GM12872 (cell line): Measurements from ENCODE around the gene OR10R2.

Experiments
- TF ChIP-seq, protein P1 (sequence below): IDR thresholded peaks from 3 replicates; pipeline ENCODE4 v1.5.1; 2011; ENCODE audit warnings: low read depth, mild to moderate bottlenecking, low read length, moderate library complexity; ENCODE audit not compliant: insufficient read depth

OR10R2 gene, protein sequence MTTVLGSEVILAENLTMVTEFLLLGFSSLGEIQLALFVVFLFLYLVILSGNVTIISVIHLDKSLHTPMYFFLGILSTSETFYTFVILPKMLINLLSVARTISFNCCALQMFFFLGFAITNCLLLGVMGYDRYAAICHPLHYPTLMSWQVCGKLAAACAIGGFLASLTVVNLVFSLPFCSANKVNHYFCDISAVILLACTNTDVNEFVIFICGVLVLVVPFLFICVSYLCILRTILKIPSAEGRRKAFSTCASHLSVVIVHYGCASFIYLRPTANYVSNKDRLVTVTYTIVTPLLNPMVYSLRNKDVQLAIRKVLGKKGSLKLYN

DNA sequence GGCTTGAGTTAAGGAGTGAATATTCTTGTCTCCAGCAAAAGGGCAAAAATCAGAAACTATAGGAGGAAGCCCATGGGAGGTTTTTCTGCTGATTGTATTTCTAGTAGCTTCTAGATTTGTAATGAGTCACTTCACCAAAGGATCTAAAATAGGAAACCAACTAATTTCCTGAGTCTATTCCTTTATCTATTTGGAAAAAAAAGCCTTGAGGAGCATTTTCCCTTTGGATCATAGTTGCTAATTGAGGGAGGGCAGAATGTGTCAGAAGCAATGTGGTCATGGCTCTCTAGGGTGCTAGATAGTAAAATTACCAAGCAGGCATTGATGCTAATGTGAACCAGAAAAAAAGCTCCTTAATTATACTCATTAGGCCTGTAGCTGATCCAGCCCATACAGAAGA is at the start of gene OR10R2:
OR10R2 (plus strand) TSS at position 301 of the 400 bp plus-strand sequence. CDS start 106 bp downstream, outside the sequence.
- TF ChIP-seq, protein P1, sequence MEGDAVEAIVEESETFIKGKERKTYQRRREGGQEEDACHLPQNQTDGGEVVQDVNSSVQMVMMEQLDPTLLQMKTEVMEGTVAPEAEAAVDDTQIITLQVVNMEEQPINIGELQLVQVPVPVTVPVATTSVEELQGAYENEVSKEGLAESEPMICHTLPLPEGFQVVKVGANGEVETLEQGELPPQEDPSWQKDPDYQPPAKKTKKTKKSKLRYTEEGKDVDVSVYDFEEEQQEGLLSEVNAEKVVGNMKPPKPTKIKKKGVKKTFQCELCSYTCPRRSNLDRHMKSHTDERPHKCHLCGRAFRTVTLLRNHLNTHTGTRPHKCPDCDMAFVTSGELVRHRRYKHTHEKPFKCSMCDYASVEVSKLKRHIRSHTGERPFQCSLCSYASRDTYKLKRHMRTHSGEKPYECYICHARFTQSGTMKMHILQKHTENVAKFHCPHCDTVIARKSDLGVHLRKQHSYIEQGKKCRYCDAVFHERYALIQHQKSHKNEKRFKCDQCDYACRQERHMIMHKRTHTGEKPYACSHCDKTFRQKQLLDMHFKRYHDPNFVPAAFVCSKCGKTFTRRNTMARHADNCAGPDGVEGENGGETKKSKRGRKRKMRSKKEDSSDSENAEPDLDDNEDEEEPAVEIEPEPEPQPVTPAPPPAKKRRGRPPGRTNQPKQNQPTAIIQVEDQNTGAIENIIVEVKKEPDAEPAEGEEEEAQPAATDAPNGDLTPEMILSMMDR = no peak

DNA sequence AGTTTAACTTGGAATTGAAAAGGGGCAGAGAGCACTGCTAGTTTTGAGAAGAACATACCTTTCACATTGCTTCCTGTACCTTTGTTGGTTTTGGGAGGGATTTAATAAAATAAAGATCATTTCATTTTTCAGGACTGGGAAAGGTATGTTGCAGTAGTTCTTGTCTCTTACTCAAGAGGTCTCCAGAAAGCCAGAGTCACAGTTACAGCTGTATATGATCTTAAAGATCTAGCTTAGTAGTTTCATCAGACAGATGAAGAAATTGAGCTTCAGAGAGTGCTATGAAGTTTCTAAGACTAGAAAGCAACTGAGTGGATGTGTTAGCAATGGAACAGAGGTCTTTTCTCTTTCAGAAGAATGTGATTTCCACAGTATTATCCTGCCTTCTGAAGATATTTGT is 47.0 kb upstream of the OR10R2 start:
- TF ChIP-seq, protein P1 = no peak

DNA sequence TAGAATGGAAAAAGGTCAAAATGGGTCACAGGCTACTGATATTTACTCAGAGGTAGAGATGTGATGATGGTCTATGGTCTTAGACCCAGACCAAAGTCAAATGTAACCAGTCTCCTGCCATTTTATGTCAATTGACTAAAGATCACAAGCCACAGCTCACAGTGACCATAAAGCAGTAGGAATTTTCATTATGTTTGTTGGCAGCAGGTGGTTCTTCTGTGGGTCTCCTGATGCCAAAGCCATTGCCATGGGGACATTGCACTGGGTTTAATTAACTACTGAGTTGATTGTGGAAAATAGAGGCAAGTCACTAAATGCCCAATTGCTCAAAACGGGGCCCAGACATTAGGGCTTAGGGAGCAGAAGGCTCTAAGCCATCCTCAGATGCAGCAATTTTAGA is 45.9 kb upstream of the OR10R2 start, which contains the start of gene OR10K2:
OR10K2 (minus strand) TSS at position 101 of the 400 bp plus-strand sequence. CDS start 5,371 bp downstream, outside the sequence.
- TF ChIP-seq, protein P1 = no peak

DNA sequence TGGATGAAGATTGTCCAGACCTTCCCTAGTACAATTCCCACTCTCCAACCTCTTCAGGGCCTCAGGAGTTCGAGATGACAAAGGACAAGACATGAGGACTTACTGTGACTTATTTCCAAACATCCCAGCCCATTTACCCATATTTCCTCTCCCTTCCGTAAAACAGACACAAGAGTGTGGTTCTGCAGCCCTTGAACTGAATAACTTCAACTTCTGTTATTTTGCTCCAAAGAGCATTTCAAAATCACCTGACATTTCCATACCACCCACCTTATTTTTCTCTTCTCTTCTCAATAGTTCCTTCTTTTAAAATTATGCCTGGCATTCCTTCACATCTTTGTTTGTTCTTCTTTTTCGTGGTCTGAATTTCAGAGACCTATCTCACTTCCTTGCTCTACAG is 37.3 kb upstream of the OR10R2 start:
- TF ChIP-seq, protein P1 = no peak

DNA sequence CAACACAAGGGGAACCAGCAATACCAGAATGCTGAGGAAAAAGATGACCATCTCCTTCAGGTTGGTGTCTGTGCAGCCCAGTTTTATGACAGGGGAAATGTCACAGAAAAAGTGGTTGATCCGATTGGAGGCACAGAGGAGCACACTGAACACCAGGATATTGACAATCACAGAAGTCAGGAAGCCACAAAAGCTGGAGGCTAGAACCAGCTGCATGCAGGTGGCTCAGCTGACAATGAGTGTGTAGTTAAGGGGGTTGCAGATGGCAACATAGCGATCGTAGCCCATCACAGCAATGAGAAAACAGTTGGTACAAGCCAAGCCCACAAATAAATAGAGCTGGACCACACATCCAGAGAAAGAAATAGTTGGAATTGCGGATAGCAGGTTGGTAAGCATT is 26.6 kb upstream of the OR10R2 start:
- TF ChIP-seq, protein P1 = no peak

DNA sequence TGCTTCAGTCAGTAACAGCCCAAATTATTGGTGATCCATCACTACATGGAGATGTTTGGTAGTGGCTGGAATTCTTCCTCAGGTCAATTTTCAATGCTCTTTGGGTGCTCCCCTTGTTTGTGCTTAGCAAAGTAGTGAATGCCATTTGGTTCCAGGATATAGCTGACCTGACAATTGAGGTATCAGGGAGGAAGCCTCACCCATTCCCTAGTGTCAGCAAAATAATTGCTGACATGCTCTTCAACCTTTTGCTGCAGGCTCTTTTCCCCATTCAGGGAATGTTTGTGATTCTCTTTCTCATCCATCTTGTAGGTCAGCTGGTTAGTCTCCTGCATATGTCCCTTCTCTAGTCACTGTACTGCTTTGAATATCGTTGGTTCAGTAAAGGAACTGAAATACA is 17.5 kb upstream of the OR10R2 start:
- TF ChIP-seq, protein P1 = no peak

DNA sequence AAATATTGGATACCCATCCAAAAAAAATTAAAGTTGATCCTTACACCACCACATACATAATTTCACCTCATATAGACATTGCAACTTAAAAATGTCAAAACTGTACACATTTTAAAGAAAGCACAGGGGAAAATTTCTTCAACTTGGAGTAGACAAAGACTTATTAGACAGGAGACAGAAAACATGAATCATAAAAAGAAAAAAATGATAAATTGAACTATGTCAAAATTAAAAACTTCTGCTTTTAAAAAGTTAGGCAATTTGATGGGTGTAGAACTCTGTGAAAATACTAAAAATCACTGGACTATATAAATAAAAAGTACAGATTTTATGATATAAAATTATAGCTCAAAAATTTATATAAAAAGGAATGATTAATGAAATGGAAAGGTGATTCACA is 14.8 kb upstream of the OR10R2 start:
- TF ChIP-seq, protein P1 = no peak

DNA sequence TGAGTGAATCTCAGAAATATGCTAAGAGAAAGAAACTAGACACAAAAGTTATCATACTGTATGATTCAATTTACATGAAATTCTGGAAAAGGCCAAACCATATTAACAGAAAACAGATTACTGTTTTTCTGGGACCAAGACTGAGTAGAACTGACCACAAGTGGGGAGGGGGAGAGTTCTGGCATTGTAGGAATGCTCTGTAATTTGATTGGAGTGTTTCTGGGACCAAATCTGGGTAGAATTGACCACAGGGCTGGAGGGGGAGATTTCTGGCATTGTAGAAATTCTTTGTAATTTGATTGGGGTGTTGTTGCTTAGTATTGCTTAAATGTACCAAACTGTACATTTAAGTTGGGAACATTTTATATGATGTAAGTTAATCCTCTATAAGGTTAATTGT is 13.8 kb upstream of the OR10R2 start:
- TF ChIP-seq, protein P1 = no peak
